ENCODE measurements around the gene GALNT12.

GRCh38 chr9:98875536-98875935, 68.1 kb downstream of the GALNT12 start:
- no peak for TF ChIP-seq POLR2AphosphoS5 (IDR thresholded peaks at IDR 0.05; ENCODE audit: low read depth)
- TF ChIP-seq CTCF (conservative IDR thresholded peaks at IDR 0.05; ENCODE audit: low read depth in 2 of 2) = no peak
- no peak for TF ChIP-seq REST (IDR thresholded peaks at IDR 0.05; ENCODE audit: unreplicated experiment)
